ENCODE measurements around the gene SLC35E4.
"Not testable (repeated sequence)": the region's sequence is repeated elsewhere in the genome, so short reads cannot be mapped to it uniquely, and the experiment has no call there.

Gene SLC35E4

DNA sequence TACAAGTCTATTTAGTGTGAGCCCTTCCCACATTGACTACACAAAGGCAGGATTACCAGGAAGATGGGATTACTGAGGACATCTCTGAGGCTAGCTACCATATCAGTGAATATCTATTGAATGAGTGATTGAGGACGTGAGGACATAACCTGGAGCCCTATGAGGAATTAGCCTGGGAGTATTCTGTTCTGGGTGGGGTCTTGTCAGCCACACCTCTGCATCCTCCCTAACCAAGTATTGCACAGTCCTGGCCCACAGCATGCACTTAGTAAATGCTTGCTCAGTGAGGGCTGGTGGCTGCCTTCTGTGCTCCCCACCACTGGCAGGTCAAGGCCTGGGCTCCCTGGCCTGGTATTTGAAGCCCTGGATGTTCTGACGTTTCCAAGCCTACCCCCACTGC, 17.3 kb downstream of the SLC35E4 start:
- no peak for ATAC-seq

DNA sequence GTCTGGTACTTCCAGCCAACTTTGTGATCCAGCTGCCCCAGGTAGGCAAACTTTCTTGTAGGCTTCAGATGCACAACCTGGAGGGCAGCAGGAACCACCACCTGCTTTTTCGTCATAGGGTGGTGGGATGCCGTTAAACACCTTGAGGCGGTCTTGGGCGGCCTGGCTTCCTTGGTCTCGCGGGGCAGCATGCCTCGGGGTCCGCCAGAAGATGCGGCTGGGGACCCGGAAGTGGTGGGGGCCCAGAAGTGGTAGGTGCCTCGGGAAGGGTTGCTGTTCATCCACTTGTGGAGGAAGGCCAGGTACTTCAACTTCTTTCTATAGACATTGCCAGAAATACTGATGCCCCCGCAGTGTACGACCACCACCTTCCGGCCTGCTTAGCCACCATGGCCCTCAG, 18.8 kb downstream of the SLC35E4 start:
- ATAC-seq = no peak

DNA sequence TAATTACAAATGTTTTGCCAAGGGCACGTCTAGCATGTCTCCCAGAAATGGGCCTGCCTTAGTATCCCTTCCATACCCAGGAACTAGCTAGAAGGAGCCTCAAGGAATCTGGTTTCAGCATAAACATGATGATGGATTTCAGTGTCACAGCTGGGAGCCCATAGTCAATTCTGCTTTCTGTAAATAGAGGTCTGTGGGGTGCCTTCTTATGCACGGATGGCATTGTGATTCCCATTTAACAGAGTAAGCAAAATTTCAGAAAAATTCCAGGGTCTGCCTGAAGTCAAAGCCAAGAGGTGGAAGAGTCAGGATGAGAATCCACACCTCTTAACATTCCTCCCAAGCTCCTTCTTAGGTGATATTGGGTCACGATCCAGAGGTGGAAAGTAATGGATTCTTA, 20.0 kb downstream of the SLC35E4 start:
- ATAC-seq = no peak

DNA sequence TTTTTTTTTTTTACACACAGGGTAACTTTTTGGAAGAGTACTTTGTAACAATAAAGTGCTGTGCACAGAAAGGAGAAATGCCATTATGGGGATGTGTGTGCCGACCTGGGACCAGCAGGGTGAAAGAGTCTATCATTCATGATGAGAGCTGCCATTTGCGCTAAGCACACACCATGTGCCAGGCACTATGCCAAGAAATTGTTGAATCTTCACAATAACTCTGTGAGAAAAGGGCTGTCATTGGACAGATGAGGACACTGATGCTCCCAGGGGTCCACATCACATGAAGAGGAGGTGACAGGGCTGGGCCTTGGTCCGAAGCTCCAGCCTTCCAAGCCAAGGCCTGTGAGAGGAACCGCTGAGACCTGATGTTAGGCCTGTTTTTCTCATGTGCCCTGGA, 26.5 kb downstream of the SLC35E4 start:
- no peak for ATAC-seq

DNA sequence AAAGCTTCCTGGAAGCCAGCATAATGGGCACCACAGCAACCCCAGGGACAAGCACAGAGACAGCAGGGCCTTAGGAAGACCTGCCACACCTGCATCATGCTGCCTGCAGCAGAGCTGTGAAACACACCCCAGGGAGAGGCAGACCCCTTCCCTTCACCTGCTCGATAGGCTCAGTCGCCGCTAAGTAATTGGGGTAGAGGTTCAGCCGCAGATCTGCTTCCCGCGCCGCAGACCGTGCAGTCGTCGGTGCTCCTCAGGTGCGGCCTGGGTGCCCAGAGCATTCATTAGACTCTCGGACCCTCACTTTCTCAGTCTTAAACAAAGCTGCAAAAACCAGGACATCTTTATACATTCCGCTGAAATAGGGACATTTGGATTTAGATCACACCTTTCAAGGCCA, 29.2 kb downstream of the SLC35E4 start:
- ATAC-seq = no peak

DNA sequence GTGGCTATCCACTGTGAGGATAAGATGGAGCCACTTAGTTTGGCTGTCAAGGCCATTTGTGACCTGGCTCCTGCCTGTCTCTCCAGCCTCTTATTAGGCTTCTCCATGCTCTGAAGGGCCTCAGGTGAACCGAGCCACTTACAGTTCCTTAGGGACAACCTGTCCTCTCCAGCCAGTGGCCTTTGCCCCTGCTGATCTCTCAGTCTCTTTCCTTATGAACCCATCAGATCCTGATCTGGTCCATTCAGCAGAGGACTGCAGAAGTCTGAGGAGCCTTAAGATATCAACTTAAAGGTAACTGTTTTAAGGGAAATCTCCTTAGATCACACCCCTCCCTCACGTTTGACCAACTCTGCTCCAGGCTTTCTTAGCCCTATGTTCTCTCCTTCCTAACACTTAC, 29.7 kb downstream of the SLC35E4 start:
- ATAC-seq = no peak

DNA sequence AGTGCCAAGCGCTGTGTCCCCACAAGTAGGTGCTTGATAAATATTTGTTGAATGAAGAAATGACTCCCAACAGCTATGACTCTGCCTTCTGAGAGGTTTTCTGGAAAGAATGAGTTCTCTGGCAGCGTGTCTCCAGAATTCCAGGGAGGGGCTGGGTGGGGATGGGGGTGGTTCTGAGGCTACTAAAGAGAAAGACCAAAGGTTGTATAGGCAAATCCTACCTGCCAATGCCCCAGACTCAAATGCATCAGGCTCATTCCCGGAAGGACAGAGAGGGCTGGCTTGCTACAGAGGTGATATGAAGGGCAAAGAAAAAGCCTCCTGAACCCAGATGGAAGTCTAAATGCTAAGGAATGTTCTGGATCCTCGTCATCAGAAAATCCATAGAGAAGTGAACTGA, 30.2 kb downstream of the SLC35E4 start:
- ATAC-seq = no peak

DNA sequence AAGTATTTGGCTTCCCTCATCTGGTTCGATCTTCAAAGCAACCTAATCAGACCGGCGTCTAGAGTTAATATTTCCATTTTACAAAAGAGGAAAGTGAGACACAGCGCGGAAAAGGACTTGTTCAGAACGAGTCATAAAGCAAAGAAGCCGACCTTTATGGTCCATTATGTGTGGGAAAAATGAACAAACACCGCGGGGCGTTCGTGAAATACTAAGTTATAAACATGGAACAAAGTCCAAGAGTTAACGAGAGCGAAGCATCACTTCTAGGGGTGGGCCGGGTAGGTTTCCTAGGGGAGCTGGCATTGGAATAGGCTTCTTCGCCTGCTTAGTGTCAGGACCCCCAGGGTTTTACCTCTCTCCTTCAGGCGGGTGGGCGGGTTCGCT, 31.5 kb downstream of the SLC35E4 start:
- ATAC-seq = peak in 1 of 2 donors; percentile 3

DNA sequence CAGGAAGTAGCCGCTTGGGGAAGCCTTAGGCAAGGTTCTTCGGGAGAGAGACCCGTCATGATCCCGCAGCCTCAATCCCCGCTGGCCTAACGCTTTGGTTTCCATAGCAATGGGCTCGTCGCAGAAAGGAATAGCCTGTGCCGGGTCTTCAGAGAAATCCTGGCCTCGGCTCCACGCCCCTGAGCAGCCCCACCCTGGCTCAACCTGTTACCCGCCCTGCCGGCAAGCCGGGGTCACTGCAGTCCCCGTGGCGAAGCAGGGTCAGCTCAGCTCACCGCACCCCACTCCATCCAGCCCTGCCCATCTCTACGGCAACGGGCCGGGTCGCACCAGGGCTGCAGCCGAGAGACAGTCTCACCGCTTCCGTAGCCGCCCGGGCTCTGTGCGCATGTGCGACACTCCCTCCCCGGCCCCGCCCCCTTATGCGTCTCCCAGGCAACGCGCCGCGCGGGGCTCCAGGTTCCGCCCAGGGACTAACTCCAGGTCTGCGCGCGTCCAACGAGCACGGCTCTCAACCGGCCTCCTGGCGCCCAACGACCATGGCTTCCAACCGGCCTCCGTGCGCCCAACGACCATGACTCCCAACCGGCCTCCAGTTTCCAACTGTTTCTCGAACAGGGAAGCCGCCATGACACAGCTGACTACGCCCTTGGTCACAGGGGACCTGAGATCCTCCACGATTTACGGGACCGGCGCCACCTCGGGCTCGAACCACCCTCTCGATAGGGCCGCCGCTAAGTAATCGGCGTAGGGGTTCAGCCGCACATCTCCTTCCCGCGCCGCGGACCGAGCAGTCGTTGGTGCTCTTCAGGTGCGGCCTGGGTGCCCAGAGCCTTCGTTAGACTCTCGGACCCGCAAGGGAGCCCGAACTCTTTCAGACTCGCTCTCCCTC, 32.2 kb downstream of the SLC35E4 start, which contains the start of gene DUSP18:
TSS of gene DUSP18 (minus strand) at position 382 of the 892 bp plus-strand sequence. CDS start 3,872 bp downstream, outside the sequence.
- ATAC-seq = peak; percentile 90 to 92

DNA sequence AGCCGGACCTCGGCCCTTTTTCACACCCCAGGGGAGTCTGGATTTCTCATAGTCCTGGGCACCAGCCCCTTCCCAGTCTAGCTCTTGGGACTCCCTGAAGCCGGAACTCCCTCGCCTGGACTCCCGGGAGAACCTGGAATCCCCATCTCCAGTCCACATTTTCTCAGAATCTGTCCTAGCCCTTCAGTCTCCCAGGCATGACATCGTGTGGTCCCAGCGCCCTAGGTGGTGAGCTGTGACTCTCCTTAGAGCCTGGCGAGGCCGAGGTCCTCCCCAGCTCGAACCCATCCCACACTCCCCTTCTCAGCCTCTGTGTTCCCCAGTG, 32.8 kb downstream of the SLC35E4 start:
- ATAC-seq = no peak

DNA sequence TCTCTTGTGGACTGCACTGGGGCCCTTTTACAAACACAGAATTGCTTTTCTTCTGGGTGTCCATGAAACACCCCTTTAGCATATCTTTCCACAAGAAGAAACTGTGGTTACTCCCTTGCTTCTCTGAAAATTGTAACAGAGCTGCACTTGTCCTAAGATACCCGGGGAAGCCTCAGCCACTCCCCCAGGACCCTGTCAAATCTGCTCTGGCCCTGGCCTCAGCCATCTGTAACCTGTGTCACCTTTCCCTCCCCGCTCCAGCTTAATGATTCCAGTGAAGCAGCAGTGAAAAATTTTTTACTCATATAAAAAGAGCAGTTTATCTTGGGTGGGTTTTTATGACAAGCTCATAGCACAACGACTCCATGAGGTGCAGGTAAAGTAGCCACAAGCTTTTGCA, 35.5 kb downstream of the SLC35E4 start:
- ATAC-seq = no peak

DNA sequence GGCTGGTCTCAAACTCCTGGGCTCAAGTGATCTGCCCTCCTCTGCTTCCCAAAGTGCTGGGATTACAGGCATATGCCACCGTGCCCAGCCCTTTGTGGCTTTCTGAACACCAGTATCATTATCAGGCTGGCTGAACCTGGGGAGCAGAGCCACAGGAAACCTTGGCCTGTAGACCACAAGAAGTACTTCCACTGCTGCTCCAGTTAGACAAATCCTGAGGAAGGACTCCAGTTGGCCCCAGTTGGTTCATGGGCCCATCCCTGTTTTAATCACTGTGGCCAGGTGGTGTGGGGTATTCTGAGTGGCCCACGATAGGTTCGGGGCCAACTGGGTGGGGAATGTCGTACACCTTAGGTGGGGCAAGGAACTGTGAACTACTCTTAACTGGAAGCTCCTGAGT, 37.6 kb downstream of the SLC35E4 start:
- no peak for ATAC-seq

DNA sequence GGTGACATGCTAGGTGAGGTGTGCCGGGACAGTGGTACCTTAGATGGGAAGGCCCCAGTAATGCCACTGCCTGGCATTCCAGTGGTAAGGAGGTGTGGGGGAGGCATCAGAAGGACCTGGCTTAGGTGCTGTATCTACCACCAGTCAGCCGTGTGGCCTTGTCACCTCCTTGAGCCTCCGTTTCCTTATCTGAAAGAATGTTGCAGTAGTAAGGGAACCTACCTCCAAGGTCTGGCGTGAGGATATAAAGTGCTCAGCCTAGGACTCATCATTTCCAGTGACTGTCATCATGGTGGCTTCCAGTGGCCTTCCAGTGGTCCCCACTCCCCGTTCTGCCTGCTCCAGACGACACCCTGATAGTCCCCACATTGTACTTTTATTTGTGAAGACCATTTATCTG, 38.9 kb downstream of the SLC35E4 start:
- no peak for ATAC-seq

DNA sequence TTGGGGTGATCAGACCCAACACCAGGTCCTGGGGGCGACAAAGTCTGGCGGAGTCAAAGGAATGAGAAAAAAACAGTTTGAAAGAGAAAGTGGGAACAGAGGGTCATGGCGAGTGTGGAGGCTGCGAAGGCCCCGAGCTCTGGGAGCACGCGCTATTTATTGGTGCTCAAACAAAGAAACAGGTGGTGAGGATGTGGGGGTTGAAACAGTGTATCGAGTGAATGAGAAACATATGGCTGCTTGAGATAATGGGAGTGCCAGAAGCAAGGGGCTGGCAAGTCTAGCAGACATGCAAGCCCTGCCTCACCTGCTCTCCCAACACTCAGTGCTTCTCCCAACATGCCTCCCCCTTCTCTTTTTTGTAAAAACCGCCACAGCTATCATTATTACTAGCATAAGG, 39.9 kb downstream of the SLC35E4 start:
- ATAC-seq = no peak

DNA sequence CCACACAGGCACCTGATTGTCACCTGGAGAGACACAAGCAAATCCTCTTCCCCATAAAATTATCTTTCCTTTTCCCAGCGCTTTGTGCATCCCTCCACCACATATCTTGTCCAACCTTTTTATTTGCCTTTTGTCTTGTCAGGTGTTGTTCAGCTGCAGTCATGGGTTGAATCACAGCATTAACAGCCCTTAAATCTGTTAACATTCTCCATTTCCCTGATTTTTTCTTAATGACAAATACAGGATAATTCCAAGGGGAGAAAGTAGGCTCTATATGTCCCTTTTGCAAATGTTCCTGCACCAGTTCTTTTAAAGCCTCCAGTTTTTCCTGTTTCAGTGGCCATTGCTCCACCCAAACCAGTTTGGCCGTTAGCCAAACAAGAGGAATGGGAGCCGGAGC, 41.0 kb downstream of the SLC35E4 start:
- not testable (repeated sequence) for ATAC-seq

DNA sequence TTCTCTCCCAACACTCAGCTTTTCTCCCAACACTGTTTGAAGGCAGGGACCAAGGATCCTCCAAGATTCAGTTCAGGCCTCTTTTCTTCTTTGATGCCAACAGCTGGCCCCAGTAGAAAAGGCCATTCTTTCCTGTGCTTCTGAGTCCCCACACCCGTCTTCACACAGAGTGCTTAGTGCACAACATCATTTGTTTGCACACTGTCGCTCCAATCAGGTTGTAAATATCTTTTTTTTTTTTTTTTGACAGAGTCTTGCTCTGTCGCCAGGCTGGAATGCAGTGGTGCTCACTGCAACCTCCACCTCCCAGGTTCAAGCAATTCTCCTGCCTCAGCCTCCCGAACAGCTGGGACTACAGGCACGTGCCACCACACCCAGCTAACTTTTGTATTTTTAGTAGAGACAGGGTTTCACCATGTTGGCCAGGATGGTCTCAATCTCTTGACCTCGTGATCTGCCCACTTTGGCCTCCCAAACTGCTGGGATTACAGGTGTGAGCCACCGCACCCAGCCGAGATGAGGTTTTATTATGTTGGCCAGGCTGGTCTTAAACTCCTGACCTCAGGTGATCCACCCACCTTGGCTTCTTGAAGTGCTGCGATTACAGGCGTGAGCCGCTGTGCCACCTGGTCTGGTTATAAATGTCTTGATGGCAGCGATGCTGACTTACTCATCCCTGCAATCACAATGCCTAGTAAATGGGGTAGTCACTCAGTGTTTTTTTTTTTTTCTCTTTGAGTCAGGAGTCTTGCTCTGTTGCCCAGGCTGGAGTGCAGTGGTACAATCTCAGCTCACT, 44.5 kb downstream of the SLC35E4 start:
- not testable (repeated sequence) for ATAC-seq

DNA sequence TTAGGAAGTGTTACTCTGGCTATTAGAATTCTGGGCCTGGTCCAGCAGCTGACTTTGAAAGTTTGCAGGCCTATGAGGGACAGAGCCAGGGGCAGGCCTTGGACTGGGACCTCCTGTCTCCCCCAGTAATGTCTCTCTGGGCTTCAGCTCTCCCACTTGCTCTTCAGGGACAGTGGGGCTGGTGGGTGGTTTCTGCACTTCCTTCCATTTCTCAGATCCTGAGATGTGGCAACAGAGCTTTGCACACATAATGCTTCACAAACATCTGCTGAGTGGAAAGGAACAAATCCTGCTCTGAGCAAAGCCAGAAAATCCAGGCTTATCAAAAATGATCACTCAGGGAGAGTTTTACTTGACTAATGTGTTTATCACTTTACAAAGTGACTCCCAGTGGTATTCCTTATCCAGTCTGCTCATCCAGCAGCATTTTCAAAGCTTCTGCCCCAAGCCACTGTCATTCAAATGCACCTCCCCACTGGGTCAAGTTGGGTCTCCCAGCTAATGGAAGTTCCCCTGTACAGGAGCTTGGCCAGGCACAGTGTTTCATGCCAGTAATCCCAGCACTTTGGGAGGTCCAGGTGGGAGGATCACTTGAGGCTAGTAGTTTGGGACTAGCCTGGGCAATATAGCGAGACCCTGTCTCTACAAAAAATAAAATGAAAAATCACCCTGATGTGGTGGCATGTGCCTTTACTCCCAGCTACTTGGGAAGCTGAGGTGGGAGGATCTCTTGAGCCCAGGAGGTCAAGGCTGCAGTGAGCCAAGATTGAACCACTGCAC, 45.6 kb downstream of the SLC35E4 start:
- no peak for ATAC-seq

DNA sequence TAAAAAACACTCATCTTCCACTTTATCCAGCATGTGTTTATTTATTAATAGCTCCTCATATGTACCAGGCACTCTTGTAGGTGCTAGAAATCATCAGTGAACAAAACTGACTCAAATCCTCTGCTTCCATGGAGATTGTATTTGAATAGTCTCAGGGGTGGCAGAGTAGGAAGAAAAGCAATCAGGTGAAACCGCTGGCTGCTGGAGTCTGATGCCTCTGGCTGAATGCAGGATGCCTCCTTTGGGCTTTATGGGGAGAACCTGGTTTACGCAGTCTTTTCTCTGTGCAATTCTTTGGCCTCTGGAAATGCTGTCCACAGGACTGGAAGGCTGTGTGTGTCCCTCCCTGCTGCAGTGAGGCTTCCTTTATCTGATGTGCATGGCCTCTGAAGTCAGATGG, 46.2 kb downstream of the SLC35E4 start:
- no peak for ATAC-seq

DNA sequence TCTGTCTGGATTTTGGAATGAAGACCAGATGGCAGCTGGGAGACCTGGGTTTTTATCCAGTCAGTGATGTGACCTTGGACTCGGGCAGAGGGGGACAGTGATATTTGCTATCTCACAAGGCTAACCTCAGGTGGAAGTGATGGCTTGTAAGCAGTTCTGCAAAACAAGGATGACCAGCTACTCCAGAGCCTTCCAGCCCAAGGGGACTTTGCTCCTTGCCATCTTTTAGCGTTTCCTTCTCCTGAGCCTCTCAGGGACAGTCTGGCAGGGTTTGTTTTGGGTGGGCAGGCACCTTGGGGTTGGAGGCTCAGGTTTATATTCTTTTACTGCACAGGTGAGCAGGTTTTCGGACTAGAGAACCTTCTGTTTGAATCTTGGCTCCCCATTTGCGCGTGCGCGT, 49.6 kb downstream of the SLC35E4 start:
- ATAC-seq = no peak

DNA sequence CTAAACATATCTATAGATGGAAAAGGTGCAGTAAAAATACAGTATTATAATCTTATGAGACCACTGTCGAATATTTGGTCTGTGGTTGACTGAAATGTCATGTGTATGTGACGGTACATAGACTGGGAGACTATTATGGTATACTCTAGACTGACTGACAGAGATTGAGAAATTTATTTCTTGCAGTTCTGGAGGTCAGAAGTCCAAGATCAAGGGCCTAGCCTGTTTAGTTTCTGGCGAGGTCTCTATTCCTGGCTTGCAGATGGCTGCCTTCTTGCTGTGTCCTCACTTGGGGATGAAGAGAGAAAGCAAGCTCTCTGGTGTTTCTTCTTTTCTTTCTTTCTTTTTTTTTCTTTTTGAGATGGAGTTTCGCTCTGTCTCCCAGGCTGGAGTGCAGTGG, 51.8 kb downstream of the SLC35E4 start:
- ATAC-seq = no peak

DNA sequence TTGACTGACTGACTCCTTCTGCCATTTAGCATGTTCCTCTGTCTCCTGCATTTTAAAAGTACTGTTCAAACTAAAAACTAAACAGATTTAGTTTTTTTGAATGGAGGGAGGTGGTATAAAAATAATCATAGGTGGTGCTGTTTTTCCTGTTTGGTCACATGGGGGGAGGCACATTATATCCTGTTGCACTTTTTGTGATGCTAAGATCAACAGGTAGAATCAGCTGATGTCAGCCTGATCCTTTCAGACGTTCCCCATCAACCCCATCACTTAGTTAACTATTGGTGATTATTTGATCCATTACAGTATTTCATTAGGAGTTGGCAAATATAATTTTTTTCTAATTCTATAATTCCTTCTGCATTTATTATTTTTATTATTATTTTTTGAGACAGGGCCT, 54.0 kb downstream of the SLC35E4 start:
- no peak for ATAC-seq

DNA sequence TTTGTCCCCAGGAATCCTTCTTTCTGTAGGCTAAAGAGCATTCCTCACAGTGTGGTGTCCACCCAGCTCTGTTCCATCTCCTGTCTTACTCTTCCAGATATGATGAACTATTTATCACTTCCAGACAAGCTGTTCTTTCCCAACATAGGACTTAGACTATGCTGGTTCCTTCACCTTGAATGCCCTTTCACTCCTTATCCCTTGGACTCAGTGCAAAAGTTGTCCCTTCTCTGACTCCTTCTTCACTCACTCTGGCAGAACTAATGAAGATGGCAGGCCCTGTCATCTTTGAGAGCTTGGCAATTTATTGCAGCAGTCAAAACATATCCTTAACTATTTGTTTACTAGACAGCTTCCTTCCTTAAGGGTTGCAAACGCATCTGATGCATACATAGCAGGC, 55.6 kb downstream of the SLC35E4 start:
- no peak for ATAC-seq

DNA sequence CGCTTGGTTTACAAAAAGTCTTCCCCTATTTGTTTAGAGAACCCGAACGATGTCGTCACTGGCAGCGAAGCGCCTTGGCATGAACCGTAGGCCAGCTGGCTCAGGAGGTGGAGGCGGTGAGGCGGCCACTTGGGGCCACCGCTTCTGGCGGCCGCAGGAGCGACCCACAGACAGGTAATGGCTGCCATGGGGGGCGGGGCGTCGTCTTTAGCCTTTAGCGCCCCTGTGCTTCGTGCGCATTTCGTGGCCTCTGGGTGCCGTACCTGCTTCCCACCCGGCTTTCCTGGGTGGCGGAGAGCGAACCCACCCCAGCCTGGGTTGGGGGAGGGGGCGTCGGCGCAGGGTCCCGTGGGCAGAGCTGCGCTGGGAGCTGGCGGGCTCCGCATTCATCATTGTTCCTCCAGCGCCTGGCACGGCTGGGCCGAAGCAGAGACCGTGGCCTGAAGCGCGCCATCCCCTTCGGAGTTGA, 58.6 kb downstream of the SLC35E4 start:
- peak; percentile 61 to 77 for ATAC-seq

All from activated CD4-positive, CD25-positive, alpha-beta regulatory T cell treated with anti-CD3 and anti-CD28 coated beads, Interleukin-2, amount 50 U/mL, for 24 hours (primary cell).